ENCODE measurements around the gene INPP4A. TPM values are rescaled to one million over a fixed set of nuclear protein-coding genes. Genes with fewer than 3 reads are reported as not detected.

INPP4A gene
- polyA plus RNA-seq, 1 of the 3 experiments (the other 2 are of a cell fraction) = 15.0 TPM

DNA sequence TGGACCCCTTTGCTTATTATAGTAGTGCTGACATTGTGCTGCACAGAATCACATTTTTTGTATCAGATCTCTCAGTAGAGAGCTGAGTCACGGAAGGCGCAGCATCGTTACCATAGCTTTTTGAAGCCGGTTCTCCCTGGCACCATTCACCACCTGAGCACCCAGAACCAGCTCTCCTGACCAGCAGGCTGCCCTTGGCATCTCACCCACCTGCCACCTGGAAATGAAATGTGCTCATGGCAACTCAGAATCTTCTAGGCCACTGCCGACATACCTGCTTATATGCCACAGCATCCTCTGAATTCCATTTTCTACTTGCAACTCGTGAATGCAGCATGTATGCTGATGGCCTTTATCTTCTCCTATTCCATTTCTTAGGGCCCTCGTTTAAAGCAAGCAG, 100.9 kb downstream of the INPP4A start:
- H3K79me2 ChIP-seq (ENCODE audit: insufficient read depth) = no peaks in the 10 kb centered on the region
- H2AFZ ChIP-seq (ENCODE audit: low read depth) = no peak overlapping the region
- peaks cover 0 to 6% of the 10 kb centered on the region in 2 experiments; a peak in 1 of 4 replicates for H3K4me1 ChIP-seq (ENCODE audit: control insufficient read depth in 1 of 2, insufficient read depth in 2 of 2, low read depth in 1 of 2, low read length in 1 of 2)
- no peaks in the 10 kb centered on the region for H3K9me2 ChIP-seq
- H3F3A ChIP-seq (replicated peaks; ENCODE audit: insufficient read depth) = no peaks in the 10 kb centered on the region
- H3K4me3 ChIP-seq (ENCODE audit: low read depth in 2 of 2, low read length in 1 of 2) = no peak overlapping the region
- CTCF ChIA-PET = interaction anchor here (1.7 kb wide), 1 partner anchor 23 kb away, joined by 5 read pairs; no protein-coding TSS in a partner anchor
- TF ChIP-seq JUND (IDR thresholded peaks at IDR 0.05) (no peak), EP300 (IDR thresholded peaks at IDR 0.05; ENCODE audit: borderline replicate concordance in 1 of 2, low read depth in 1 of 2, low read length in 1 of 2) (no peak), TEAD4 (IDR thresholded peaks at IDR 0.05; ENCODE audit: borderline replicate concordance, insufficient read depth) (no peak), FOXM1 (IDR thresholded peaks at IDR 0.05; ENCODE audit: low read depth) (no peak), GABPA (IDR thresholded peaks at IDR 0.05; ENCODE audit: low read depth) (no peak), FOSL2 (IDR thresholded peaks at IDR 0.05; ENCODE audit: borderline replicate concordance, low read depth) (no peak), MXI1 (IDR thresholded peaks at IDR 0.05; ENCODE audit: low read depth, low read length) (no peak), RCOR1 (IDR thresholded peaks at IDR 0.05; ENCODE audit: low read length) (no peak), SMC3 (IDR thresholded peaks at IDR 0.05; ENCODE audit: low read depth, low read length) (no peak), NRF1 (IDR thresholded peaks at IDR 0.05; ENCODE audit: low read depth, low read length) (no peak)
- TF ChIP-seq, protein P1, sequence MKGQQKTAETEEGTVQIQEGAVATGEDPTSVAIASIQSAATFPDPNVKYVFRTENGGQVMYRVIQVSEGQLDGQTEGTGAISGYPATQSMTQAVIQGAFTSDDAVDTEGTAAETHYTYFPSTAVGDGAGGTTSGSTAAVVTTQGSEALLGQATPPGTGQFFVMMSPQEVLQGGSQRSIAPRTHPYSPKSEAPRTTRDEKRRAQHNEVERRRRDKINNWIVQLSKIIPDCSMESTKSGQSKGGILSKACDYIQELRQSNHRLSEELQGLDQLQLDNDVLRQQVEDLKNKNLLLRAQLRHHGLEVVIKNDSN (IDR thresholded peaks at IDR 0.05; ENCODE audit: borderline replicate concordance, low read depth) = no peak
- TF ChIP-seq, protein P2, sequence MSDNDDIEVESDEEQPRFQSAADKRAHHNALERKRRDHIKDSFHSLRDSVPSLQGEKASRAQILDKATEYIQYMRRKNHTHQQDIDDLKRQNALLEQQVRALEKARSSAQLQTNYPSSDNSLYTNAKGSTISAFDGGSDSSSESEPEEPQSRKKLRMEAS (IDR thresholded peaks at IDR 0.05; ENCODE audit: low read depth) = no peak
- TF ChIP-seq, protein P3, sequence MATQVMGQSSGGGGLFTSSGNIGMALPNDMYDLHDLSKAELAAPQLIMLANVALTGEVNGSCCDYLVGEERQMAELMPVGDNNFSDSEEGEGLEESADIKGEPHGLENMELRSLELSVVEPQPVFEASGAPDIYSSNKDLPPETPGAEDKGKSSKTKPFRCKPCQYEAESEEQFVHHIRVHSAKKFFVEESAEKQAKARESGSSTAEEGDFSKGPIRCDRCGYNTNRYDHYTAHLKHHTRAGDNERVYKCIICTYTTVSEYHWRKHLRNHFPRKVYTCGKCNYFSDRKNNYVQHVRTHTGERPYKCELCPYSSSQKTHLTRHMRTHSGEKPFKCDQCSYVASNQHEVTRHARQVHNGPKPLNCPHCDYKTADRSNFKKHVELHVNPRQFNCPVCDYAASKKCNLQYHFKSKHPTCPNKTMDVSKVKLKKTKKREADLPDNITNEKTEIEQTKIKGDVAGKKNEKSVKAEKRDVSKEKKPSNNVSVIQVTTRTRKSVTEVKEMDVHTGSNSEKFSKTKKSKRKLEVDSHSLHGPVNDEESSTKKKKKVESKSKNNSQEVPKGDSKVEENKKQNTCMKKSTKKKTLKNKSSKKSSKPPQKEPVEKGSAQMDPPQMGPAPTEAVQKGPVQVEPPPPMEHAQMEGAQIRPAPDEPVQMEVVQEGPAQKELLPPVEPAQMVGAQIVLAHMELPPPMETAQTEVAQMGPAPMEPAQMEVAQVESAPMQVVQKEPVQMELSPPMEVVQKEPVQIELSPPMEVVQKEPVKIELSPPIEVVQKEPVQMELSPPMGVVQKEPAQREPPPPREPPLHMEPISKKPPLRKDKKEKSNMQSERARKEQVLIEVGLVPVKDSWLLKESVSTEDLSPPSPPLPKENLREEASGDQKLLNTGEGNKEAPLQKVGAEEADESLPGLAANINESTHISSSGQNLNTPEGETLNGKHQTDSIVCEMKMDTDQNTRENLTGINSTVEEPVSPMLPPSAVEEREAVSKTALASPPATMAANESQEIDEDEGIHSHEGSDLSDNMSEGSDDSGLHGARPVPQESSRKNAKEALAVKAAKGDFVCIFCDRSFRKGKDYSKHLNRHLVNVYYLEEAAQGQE (IDR thresholded peaks at IDR 0.05; ENCODE audit: low read depth, low read length) = no peak
- TF ChIP-seq, protein P4, sequence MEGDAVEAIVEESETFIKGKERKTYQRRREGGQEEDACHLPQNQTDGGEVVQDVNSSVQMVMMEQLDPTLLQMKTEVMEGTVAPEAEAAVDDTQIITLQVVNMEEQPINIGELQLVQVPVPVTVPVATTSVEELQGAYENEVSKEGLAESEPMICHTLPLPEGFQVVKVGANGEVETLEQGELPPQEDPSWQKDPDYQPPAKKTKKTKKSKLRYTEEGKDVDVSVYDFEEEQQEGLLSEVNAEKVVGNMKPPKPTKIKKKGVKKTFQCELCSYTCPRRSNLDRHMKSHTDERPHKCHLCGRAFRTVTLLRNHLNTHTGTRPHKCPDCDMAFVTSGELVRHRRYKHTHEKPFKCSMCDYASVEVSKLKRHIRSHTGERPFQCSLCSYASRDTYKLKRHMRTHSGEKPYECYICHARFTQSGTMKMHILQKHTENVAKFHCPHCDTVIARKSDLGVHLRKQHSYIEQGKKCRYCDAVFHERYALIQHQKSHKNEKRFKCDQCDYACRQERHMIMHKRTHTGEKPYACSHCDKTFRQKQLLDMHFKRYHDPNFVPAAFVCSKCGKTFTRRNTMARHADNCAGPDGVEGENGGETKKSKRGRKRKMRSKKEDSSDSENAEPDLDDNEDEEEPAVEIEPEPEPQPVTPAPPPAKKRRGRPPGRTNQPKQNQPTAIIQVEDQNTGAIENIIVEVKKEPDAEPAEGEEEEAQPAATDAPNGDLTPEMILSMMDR (IDR thresholded peaks at IDR 0.05) = no peak
- no peaks in the 10 kb centered on the region for H4K20me1 ChIP-seq (ENCODE audit: insufficient read depth)
- no peaks in the 10 kb centered on the region for H3K9me3 ChIP-seq
- no peaks in the 10 kb centered on the region for H3K27me3 ChIP-seq (ENCODE audit: insufficient read depth)
- H3K4me2 ChIP-seq = no peak overlapping the region
- POLR2A ChIA-PET = no interaction called here
- H3K9ac ChIP-seq = no peak overlapping the region
- no peak overlapping the region for H3K27ac ChIP-seq (ENCODE audit: low read depth in 2 of 2, low read length in 1 of 2)
- DNase-seq = no peak
- WGBS (ENCODE audit: low lambda C conversion rate) = 81% methylated on average over 3 of the region's 7 CpGs
- peaks cover 0 to 37% of the 10 kb centered on the region in 2 experiments for H3K36me3 ChIP-seq (replicated peaks in 1 of 2; ENCODE audit: control insufficient read depth in 1 of 2, insufficient read depth in 2 of 2, low read length in 1 of 2)

Measured in SK-N-SH (cell line).